HG02642 (cell line): ENCODE measurements around the gene MGP.
A peak's percentile ranks its signal among the peaks of the same experiment; 100 is the strongest.

Experiments
- ATAC-seq: cut with Tn5 transposase; IDR thresholded peaks from one replicate; pipeline ENCODE4 v1.9.1; 2021; ENCODE audit warnings: mild to moderate bottlenecking; ENCODE audit not compliant: unreplicated experiment, poor library complexity

The MGP gene

GRCh38 chr12:14871247-14871646 lies 14.4 kb downstream of the MGP start:
- peak; percentile 46 for ATAC-seq

GRCh38 chr12:14868916-14869506 lies 16.6 kb downstream of the MGP start:
- no peak for ATAC-seq

GRCh38 chr12:14860490-14860889 lies 25.2 kb downstream of the MGP start:
- ATAC-seq = no peak

- ATAC-seq = no peak
Observed at GRCh38 chr12:14858513-14858912, 27.1 kb downstream of the MGP start.

- ATAC-seq = no peak
Observed at GRCh38 chr12:14854586-14855183, 31.0 kb downstream of the MGP start.

- ATAC-seq = no peak
Observed at GRCh38 chr12:14853961-14854360, 31.7 kb downstream of the MGP start.

- ATAC-seq = no peak
Observed at GRCh38 chr12:14852880-14853279, 32.8 kb downstream of the MGP start.

GRCh38 chr12:14850929-14851663 lies 34.6 kb downstream of the MGP start:
- peak; percentile 80 for ATAC-seq

GRCh38 chr12:14849661-14850060 lies 36.0 kb downstream of the MGP start:
- no peak for ATAC-seq

GRCh38 chr12:14846876-14847580 lies 38.6 kb downstream of the MGP start:
- no peak for ATAC-seq

- ATAC-seq = no peak
Observed at GRCh38 chr12:14846042-14846587, 39.5 kb downstream of the MGP start.

- ATAC-seq = no peak
Observed at GRCh38 chr12:14845350-14845750, 40.3 kb downstream of the MGP start.

GRCh38 chr12:14844401-14844800 lies 41.3 kb downstream of the MGP start:
- no peak for ATAC-seq

- no peak for ATAC-seq
Observed at GRCh38 chr12:14843425-14843887, 42.2 kb downstream of the MGP start, which contains the start of gene ART4. Gene ART4, minus strand, starts transcription at chr12:14843526. Its CDS starts 413 bp downstream, at chr12:14843113.

- ATAC-seq = no peak
Observed at GRCh38 chr12:14842315-14842714, 43.3 kb downstream of the MGP start.

GRCh38 chr12:14841761-14842160 lies 43.9 kb downstream of the MGP start:
- ATAC-seq = no peak

- ATAC-seq = no peak
Observed at GRCh38 chr12:14840616-14841015, 45.0 kb downstream of the MGP start.

GRCh38 chr12:14839262-14839661 lies 46.4 kb downstream of the MGP start:
- no peak for ATAC-seq

GRCh38 chr12:14836336-14837210 lies 49.1 kb downstream of the MGP start:
- no peak for ATAC-seq

GRCh38 chr12:14834509-14834908 lies 51.1 kb downstream of the MGP start:
- no peak for ATAC-seq
